GM20000 (cell line): ENCODE data around the gene AP5S1.

ENCODE experiments used
- DNase-seq: peaks from one replicate; pipeline ENCODE4 v3.0.0; 2012; ENCODE audit warnings: low spot score
- TF ChIP-seq, protein P1 (sequence below): IDR thresholded peaks from 2 replicates; pipeline ENCODE4 v1.5.1; 2012; ENCODE audit warnings: mild to moderate bottlenecking, control low read depth; ENCODE audit errors: extremely low read depth, missing control alignments

AP5S1 gene, protein sequence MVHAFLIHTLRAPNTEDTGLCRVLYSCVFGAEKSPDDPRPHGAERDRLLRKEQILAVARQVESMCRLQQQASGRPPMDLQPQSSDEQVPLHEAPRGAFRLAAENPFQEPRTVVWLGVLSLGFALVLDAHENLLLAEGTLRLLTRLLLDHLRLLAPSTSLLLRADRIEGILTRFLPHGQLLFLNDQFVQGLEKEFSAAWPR

DNA sequence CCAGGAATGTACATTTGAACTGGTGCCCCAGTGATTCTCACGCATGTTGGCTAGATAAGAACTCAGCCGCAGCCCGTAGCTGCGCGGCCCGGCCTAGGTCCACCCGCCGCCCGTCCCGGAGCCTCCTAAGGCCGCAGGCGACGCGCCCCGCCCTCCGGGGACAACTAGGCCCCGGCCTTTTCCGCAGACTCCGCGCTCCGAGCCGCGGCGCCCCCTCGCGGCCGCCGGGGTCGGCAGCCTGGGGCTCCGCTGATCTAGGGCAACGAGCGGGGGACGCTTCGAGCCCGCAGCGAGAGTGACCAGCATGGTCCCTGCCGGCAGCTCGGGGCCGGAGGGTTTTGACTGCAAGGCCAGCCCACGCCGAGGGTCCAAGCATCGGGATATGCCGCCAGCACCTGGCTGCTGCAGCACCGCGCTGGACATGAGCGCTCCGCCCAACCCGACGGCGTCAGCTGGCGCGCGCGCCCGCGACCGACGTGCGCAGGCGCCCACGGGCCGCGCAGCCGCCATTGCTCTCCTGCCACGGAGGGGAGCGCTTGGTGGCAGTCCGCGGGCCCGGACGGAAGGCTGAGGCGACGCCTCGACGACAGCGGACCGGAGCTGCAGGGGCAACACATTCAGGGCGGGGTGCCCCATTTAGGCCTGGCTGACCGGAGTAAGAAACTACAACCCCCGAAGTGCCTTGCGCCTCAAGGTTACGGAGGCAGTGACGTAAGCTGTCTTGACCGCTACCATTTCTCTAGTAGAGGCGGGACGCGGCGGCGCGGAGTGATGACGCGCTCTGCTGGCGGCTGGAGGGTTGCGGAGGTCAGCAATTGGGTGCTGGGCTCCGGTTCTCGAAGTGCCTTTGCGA, at the start of gene AP5S1:
Gene AP5S1 (plus strand): TSS at position 500 of the 853 bp plus-strand sequence. CDS start 1,571 bp downstream, outside the sequence.
- TF ChIP-seq, protein P1, sequence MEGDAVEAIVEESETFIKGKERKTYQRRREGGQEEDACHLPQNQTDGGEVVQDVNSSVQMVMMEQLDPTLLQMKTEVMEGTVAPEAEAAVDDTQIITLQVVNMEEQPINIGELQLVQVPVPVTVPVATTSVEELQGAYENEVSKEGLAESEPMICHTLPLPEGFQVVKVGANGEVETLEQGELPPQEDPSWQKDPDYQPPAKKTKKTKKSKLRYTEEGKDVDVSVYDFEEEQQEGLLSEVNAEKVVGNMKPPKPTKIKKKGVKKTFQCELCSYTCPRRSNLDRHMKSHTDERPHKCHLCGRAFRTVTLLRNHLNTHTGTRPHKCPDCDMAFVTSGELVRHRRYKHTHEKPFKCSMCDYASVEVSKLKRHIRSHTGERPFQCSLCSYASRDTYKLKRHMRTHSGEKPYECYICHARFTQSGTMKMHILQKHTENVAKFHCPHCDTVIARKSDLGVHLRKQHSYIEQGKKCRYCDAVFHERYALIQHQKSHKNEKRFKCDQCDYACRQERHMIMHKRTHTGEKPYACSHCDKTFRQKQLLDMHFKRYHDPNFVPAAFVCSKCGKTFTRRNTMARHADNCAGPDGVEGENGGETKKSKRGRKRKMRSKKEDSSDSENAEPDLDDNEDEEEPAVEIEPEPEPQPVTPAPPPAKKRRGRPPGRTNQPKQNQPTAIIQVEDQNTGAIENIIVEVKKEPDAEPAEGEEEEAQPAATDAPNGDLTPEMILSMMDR: peak; percentile 82
- DNase-seq: peak; percentile 93

DNA sequence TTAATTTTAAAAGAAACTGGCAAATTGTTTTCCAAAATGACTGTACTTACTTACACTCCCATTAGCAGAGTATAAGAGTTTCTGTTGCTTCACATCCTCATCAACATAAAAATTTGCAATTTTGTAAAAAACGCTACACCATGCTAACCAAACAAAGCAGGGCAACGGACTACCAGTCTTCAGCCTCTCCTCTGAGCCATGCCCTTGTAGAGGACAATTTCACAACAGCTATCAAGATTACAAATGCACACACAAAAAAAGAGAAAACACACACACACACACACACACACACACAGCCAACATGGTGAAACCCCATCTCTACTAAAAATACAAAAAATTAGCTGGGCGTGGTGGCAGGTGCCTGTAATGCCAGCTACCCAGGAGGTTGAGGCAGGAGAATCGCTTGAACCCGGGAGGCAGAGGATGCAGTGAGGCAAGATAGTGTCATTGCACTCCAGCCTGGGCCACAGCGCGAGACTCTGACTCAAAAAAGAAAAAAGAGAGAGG, 48.7 kb upstream of the AP5S1 start:
- TF ChIP-seq, protein P1: no peak
- no peak for DNase-seq

DNA sequence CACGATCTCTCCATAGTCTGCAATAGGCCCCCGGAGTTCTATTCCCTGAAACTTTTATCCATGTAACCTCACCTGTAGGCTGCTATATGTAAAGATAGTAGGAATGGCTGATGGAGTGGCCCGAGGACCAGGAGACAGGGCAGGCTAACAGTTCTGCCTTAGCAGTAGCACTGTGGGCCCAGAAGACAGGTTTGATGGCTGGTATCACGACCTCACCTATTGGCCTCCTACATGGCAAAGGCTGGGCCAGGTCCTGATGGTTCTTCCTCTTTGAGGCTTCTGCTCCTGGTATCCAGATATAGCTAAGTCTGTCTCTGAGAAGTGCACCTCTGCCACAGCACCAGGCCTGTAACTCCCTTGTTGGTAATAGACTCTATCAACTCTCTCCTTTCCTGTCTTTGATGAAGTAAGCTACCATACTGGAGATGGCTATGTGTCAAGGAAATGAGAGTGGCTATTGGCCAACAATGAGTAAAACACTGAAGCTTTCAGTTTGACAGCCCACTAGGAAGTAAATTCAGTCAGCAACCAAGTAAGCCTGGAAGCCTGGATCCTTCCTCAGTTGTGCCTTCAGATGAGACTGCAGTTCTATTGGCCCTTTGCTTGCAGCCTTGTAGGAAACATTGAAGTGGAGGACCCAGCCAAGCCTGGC, 44.8 kb upstream of the AP5S1 start:
- no peak for DNase-seq
- TF ChIP-seq, protein P1: no peak

DNA sequence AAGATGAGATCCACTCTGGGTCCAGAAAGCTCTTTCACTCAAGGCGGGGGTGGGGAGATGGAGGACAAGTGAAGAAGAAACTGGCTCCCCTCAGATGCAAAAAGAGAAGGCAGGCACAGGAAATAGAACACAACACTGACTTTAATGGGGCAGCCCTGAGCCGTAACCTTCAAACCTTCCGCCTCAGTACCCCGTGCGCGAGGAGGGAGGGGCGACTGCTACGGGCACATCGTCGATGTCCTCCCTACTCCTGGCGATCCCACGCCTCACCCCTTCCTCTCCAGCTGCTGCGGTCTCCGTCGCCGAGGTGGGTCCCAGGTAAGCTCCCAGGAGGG, 43.0 kb upstream of the AP5S1 start:
- TF ChIP-seq, protein P1: no peak
- no peak for DNase-seq

DNA sequence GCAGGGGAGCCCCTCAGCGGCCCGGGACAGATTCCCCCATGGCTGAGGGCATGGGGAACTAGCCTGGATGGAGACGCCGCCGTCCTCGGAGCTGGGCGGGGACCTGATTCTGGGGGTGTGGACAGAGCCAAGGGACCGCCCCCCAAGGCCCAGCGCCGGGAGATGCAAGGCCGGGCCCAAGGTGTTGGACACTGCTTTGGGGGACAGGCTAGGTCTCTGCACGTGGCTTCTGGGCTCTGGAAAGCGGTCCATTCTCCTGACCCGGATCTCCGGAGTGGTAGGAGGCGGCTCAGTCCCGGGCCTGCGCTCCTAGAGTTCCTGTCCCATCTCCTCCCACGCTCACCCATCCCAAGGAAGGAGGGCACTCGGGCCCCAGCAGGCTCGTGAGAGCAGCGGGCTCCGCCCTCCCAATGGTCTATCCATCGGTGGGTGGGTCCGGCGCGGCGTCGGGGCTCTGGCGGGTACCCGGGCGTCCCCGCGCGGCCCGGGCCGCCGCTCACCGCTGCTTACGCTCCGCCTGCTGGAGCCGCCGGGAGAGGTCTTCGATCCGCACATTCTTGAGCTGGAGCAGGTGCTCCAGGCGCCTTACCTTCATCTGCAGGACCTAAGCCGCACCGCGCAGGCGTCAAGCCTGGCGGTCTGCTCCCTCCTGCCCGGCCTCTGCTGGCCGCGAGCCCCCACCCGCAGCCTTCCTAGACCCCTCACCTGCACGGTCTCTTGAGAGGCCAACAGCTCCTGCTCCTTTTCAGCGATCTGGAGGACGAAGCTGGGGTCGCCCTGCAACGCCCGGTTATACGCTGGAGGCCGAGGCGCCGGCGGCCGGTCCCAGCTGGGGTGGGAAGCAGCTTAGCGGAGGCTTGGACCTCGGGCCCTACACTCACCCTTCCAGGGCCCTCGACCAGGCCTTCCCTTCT, 42.4 kb upstream of the AP5S1 start:
- peak; percentile 69 for DNase-seq
- TF ChIP-seq, protein P1: no peak

DNA sequence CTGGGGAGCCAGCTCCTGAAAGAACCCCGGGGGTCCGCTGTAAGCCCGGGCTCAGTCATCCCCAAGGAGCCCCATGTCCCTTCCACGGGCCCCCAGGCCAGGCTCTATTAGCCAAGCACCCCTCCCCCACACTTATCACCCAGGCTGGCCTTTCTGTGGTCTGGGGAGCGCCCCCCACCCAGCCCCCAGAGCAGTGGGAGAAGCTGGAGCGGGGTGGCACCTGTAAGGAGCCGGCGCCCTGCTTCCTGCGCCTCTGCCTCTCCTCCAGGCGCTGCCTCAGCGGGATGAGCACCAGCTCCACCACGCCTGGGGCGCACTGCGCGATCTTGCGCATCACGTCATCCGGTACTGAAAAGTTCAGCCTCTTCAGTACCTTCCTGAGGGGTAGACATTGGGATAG, 41.4 kb upstream of the AP5S1 start:
- no peak for DNase-seq
- TF ChIP-seq, protein P1: no peak
